ENCODE data around the gene NAXE. TPM values are rescaled to one million over a fixed set of nuclear protein-coding genes. Genes with fewer than 3 reads are reported as not detected.

Gene NAXE
- total RNA-seq, 1 experiment from 2014 or later: 96.6 TPM

DNA sequence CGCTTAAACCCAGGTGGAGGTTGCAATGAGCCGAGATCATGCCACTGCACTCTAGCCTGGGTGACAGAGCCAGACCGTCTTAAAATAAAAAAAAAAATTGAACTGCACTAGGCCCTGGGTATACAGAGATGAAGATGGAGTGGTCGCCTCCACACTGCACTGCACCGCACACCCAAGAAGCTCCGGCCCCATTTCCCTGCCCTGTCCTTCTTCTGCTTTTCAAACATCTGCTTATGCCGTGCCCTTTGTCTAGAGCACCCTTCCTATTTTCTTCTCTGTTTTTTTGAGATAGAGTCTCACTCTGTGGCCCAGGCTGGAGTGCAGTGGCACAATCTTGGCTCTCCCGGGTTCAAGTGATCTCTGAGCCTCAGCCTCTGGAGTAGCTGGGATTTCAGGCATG, 36.6 kb upstream of the NAXE start:
- Histone ChIP-seq H3K18ac (ENCODE audit: insufficient read length, low read depth, low read length) (no peak overlapping the region), H3K4me1 (ENCODE audit: insufficient read depth, low read length) (no peaks in the 10 kb centered on the region), H3K4ac (ENCODE audit: low read depth, low read length) (no peak overlapping the region), H4K8ac (replicated peaks; ENCODE audit: insufficient read length, low read depth, low read length) (no peak overlapping the region), H3K9me3 (ENCODE audit: control insufficient read depth, low read depth, low read length) (no peaks in the 10 kb centered on the region), H2AFZ (ENCODE audit: low read length) (no peak overlapping the region), H2AK5ac (ENCODE audit: insufficient read length, low read length) (no peak overlapping the region), H3K4me2 (ENCODE audit: insufficient read depth, insufficient read length, low read length) (no peak overlapping the region), H3K14ac (ENCODE audit: insufficient read depth, low read length) (no peak overlapping the region), H4K91ac (ENCODE audit: insufficient read length, low read depth, low read length) (no peak overlapping the region), H3K23me2 (ENCODE audit: insufficient read length, low read depth, low read length, poor library complexity, severe bottlenecking) (no peaks in the 10 kb centered on the region), H2BK12ac (ENCODE audit: insufficient read length, low read depth, low read length) (no peak overlapping the region), H3K27me3 (ENCODE audit: insufficient read depth, low read length) (no peaks in the 10 kb centered on the region), H2BK5ac (ENCODE audit: insufficient read length, low read length) (no peak overlapping the region), H4K20me1 (ENCODE audit: control insufficient read depth, insufficient read depth, insufficient read length) (no peaks in the 10 kb centered on the region), H3T11ph (ENCODE audit: low read length) (no peak overlapping the region), H2BK20ac (ENCODE audit: low read depth, low read length, poor library complexity, severe bottlenecking) (no peak overlapping the region), H3K79me2 (ENCODE audit: insufficient read depth, low read length) (no peaks in the 10 kb centered on the region), H2BK120ac (ENCODE audit: low read depth, low read length, poor library complexity, severe bottlenecking) (no peak overlapping the region), H3K9ac (ENCODE audit: extremely low read depth, insufficient read length, low read length) (no peak overlapping the region), H3K23ac (ENCODE audit: insufficient read length, low read depth, low read length) (no peak overlapping the region), H3K79me1 (ENCODE audit: insufficient read depth, low read depth, low read length, poor library complexity, severe bottlenecking) (no peaks in the 10 kb centered on the region), H4K5ac (ENCODE audit: insufficient read length, low read depth, low read length) (no peak overlapping the region), H2BK15ac (ENCODE audit: low read depth, low read length) (no peak overlapping the region), H3K56ac (ENCODE audit: insufficient read length, low read depth, low read length) (no peak overlapping the region), H3K27ac (ENCODE audit: insufficient read length, low read depth, low read length) (no peak overlapping the region)
- TF ChIP-seq, protein P1, sequence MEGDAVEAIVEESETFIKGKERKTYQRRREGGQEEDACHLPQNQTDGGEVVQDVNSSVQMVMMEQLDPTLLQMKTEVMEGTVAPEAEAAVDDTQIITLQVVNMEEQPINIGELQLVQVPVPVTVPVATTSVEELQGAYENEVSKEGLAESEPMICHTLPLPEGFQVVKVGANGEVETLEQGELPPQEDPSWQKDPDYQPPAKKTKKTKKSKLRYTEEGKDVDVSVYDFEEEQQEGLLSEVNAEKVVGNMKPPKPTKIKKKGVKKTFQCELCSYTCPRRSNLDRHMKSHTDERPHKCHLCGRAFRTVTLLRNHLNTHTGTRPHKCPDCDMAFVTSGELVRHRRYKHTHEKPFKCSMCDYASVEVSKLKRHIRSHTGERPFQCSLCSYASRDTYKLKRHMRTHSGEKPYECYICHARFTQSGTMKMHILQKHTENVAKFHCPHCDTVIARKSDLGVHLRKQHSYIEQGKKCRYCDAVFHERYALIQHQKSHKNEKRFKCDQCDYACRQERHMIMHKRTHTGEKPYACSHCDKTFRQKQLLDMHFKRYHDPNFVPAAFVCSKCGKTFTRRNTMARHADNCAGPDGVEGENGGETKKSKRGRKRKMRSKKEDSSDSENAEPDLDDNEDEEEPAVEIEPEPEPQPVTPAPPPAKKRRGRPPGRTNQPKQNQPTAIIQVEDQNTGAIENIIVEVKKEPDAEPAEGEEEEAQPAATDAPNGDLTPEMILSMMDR (conservative IDR thresholded peaks at IDR 0.05): no peak
- Mint-ChIP-seq H3K4me3 (no peak overlapping the region), H3K4me1 (no peaks in the 10 kb centered on the region), H3K27me3 (ENCODE audit: low read depth) (no peaks in the 10 kb centered on the region), H3K27ac (no peak overlapping the region), H3K9me3 (no peaks in the 10 kb centered on the region), H3K36me3 (ENCODE audit: insufficient read depth in 1 of 3, low read depth in 3 of 3) (peaks cover 14 to 60% (median 48%) of the 10 kb centered on the region in 3 experiments; a peak in 6 of 7 replicates)
- DNase-seq: no peak
- WGBS (ENCODE audit: extremely low coverage, insufficient read length, low lambda C conversion rate): no CpG with 5 or more reads among the region's 8 CpGs

Measured in H9 (cell line).